HEK293 (cell line): ENCODE measurements around the gene ISY1.

Source experiments
- CTCF ChIA-PET: fragments of 350-600 bp; formaldehyde crosslinking; extraction: SDS; loops from one replicate; lab custom pipeline; 2021; ENCODE audit warnings: antibody characterized with exemption; lab: Yijun Ruan, JAX
- POLR2A ChIA-PET: fragments of 300-600 bp; formaldehyde crosslinking; extraction: SDS; loops from one replicate; lab custom pipeline; 2020; ENCODE audit warnings: antibody characterized with exemption, inconsistent platforms; lab: Yijun Ruan, JAX
- H3K27ac ChIP-seq: fragments of 200-500 bp; sonication (Bioruptor generic); 2 replicates; pipeline ENCODE4 v1.5.1; 2014; ENCODE audit warnings: low read depth, low read length, control low read depth, inconsistent platforms; ENCODE audit errors: extremely low read depth
- H3K36me3 ChIP-seq, 2 experiments: fragments of 200-500 bp in 1 of 2; sonication (Bioruptor generic) in 1 of 2; 1 replicate in 1 of 2; 2 replicates in 1 of 2; pipeline ENCODE4 v1.5.1; 2014 to 2017; ENCODE audit warnings: inconsistent platforms in 2 of 2, low read length in 2 of 2; ENCODE audit not compliant: control insufficient read depth in 2 of 2, insufficient read depth in 1 of 2
- H3K4me1 ChIP-seq: fragments of 200-500 bp; sonication (Bioruptor generic); 2 replicates; pipeline ENCODE4 v1.5.1; 2014; ENCODE audit warnings: mild to moderate bottlenecking, low read length, inconsistent platforms; ENCODE audit not compliant: control insufficient read depth, insufficient read depth
- H3K4me3 ChIP-seq: 2 replicates; pipeline ENCODE4 v1.5.1; 2011; ENCODE audit warnings: low read depth, mild to moderate bottlenecking, control low read depth, low read length, moderate library complexity
- H3K9me3 ChIP-seq: fragments of 200-500 bp; sonication (Bioruptor generic); 2 replicates; pipeline ENCODE4 v1.5.1; 2014; ENCODE audit warnings: low read depth, low read length, inconsistent platforms; ENCODE audit not compliant: control insufficient read depth, insufficient read depth
- BCL6B ChIP-seq: fragments of 450-650 bp; formaldehyde crosslinking; IDR thresholded peaks from 2 replicates; pipeline ENCODE4 v1.5.1; 2017; ENCODE audit warnings: missing biosample characterization, missing genetic modification characterization
- PRDM2 ChIP-seq: fragments of 450-650 bp; formaldehyde crosslinking; IDR thresholded peaks from 2 replicates; pipeline ENCODE4 v1.5.1; 2016; ENCODE audit warnings: missing biosample characterization, missing genetic modification characterization, borderline replicate concordance
- ZBTB26 ChIP-seq: fragments of 450-650 bp; formaldehyde crosslinking; optimal IDR thresholded peaks from 2 replicates; pipeline ENCODE3; 2016; ENCODE audit warnings: missing biosample characterization, mild to moderate bottlenecking, missing genetic modification characterization
- ZNF18 ChIP-seq: fragments of 450-650 bp; formaldehyde crosslinking; IDR thresholded peaks from 2 replicates; pipeline ENCODE4 v1.5.1; 2016; ENCODE audit warnings: missing biosample characterization, missing genetic modification characterization
- ZNF2 ChIP-seq: fragments of 450-650 bp; formaldehyde crosslinking; IDR thresholded peaks from 2 replicates; pipeline ENCODE4 v1.5.1; 2016; ENCODE audit warnings: missing biosample characterization, missing genetic modification characterization
- ZNF214 ChIP-seq: fragments of 450-650 bp; formaldehyde crosslinking; IDR thresholded peaks from 2 replicates; pipeline ENCODE4 v1.5.1; 2017; ENCODE audit warnings: missing biosample characterization, mild to moderate bottlenecking, missing genetic modification characterization, borderline replicate concordance
- ZNF24 ChIP-seq: fragments of 450-650 bp; formaldehyde crosslinking; IDR thresholded peaks from 2 replicates; pipeline ENCODE4 v1.5.1; 2016; ENCODE audit warnings: missing biosample characterization, missing genetic modification characterization
- ZNF248 ChIP-seq: fragments of 450-650 bp; formaldehyde crosslinking; IDR thresholded peaks from 2 replicates; pipeline ENCODE4 v1.5.1; 2017; ENCODE audit warnings: missing biosample characterization, missing genetic modification characterization
- ZNF280C ChIP-seq: fragments of 450-650 bp; formaldehyde crosslinking; IDR thresholded peaks from 2 replicates; pipeline ENCODE4 v1.5.1; 2016; ENCODE audit warnings: missing biosample characterization, missing genetic modification characterization
- ZNF335 ChIP-seq: fragments of 450-650 bp; formaldehyde crosslinking; conservative IDR thresholded peaks from 2 replicates; pipeline ENCODE4 v1.5.1; 2016; ENCODE audit warnings: missing biosample characterization, missing genetic modification characterization
- ZNF354C ChIP-seq: fragments of 450-650 bp; formaldehyde crosslinking; IDR thresholded peaks from 2 replicates; pipeline ENCODE4 v1.5.1; 2016; ENCODE audit warnings: missing biosample characterization, missing genetic modification characterization, low read depth, borderline replicate concordance
- ZNF473 ChIP-seq: fragments of 450-650 bp; formaldehyde crosslinking; IDR thresholded peaks from 2 replicates; pipeline ENCODE4 v1.5.1; 2017; ENCODE audit warnings: missing biosample characterization, missing genetic modification characterization
- ZNF571 ChIP-seq: fragments of 450-650 bp; formaldehyde crosslinking; IDR thresholded peaks from 2 replicates; pipeline ENCODE4 v1.5.0; 2017; ENCODE audit warnings: missing biosample characterization, missing genetic modification characterization
- ZNF624 ChIP-seq: fragments of 450-650 bp; formaldehyde crosslinking; IDR thresholded peaks from 2 replicates; pipeline ENCODE4 v1.5.1; 2017; ENCODE audit warnings: missing biosample characterization, missing genetic modification characterization
- ZNF791 ChIP-seq: fragments of 450-650 bp; formaldehyde crosslinking; IDR thresholded peaks from 2 replicates; pipeline ENCODE4 v1.5.1; 2016; ENCODE audit warnings: missing biosample characterization, missing genetic modification characterization

ISY1 gene

GRCh38 chr3:129118745-129119144 is 42.1 kb downstream of the ISY1 start:
- Histone ChIP-seq H3K27ac (no peak overlapping the region), H3K4me3 (no peak overlapping the region), H3K9me3 (no peaks in the 10 kb centered on the region), H3K4me1 (peaks cover 15% of the 10 kb centered on the region), H3K36me3 (peaks cover 0 to 6% of the 10 kb centered on the region in 2 experiments; a peak in 2 of 3 replicates)
- POLR2A ChIA-PET, result no interaction called here
- CTCF ChIA-PET, result no interaction called here
- no peak for TF ChIP-seq ZNF354C (tag by site-specific recombination)
- TF ChIP-seq ZNF571, result no peak
- no peak for TF ChIP-seq PRDM2 (tag by site-specific recombination)
- no peak for TF ChIP-seq ZNF473 (tag by site-specific recombination)
- TF ChIP-seq ZNF791 (tag by site-specific recombination), result no peak
- TF ChIP-seq ZNF24, result no peak

- POLR2A ChIA-PET, result no interaction called here
- H3K4me3 ChIP-seq, result no peak overlapping the region
- TF ChIP-seq ZBTB26 (tag by site-specific recombination) (no peak), ZNF624 (no peak), ZNF18 (tag by site-specific recombination) (no peak), ZNF335 (tag by site-specific recombination) (no peak), ZNF248 (tag by site-specific recombination) (no peak), ZNF280C (tag by site-specific recombination) (no peak), BCL6B (tag by site-specific recombination) (no peak), ZNF2 (tag by site-specific recombination) (no peak), ZNF214 (tag by site-specific recombination) (no peak)
- no peaks in the 10 kb centered on the region for H3K9me3 ChIP-seq
- H3K4me1 ChIP-seq, result peaks cover 15% of the 10 kb centered on the region
- no peak overlapping the region for H3K27ac ChIP-seq
- CTCF ChIA-PET, result interaction anchor here (0.6 to 1.2 kb wide), 4 partner anchors 63 to 450 kb away, joined by 3 to 6 read pairs (median 4); no protein-coding TSS in a partner anchor
- peaks cover 0 to 6% of the 10 kb centered on the region in 2 experiments; a peak in 2 of 3 replicates for H3K36me3 ChIP-seq
Observed at GRCh38 chr3:129117134-129117533, 43.7 kb downstream of the ISY1 start.
